ENCODE measurements around the gene CUZD1. TPM values are rescaled to one million over a fixed set of nuclear protein-coding genes. Genes with fewer than 3 reads are reported as not detected.

CUZD1 gene
- total RNA-seq, 1 experiment from 2014 or later, result 2.1 TPM

DNA sequence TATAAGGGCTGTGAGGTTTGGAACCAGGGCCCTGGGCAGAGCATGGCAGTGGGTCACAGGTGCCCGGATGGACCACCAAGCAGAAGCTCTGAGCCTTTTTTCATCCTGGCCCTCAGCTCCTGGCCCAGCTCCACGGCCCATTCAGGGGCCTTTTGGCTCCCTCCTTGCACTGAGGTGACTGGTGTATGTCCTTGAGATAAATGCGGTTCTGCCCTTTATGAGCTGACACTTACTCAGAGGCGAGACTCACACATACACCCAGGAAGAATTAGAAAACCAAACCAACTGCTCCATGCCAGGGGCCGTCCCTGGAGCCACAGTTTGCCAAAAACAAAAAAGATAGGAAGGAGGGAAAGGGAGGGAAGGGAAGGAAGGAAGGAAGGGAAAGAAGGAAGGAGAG lies 49.7 kb downstream of the CUZD1 start:
- intact Hi-C loops (cut with micrococcal nuclease; ENCODE audit: unreplicated experiment), result no loop called here
- no peak overlapping the region for H3K27ac ChIP-seq (ENCODE audit: low read depth, low read length, poor library complexity, severe bottlenecking)
- CTCF ChIA-PET, result no interaction called here

DNA sequence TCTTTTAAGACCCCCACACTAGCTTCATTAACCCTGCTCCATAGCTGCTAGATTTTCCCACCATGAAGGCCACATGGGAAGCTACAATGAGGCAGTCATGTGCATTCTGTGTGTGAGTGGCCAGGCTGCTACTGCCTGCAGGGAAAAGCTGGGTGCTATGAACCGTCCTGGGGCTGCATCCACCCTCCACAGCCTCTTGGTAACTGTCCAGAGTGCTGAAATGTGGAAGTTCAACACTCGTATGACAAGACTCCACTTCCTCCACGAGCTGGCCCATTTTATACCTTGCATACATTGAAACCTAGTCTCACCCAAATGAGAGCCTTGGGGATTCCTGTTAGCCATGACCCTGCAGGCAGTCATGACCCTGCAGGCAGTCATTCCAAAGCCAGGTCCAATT lies 59.4 kb downstream of the CUZD1 start:
- Histone ChIP-seq H3K27ac (ENCODE audit: low read depth, low read length, poor library complexity, severe bottlenecking) (no peak overlapping the region), H3K4me3 (ENCODE audit: low read depth, low read length, poor library complexity, severe bottlenecking) (no peak overlapping the region), H3K4me1 (ENCODE audit: insufficient read depth, low read length, poor library complexity, severe bottlenecking) (no peaks in the 10 kb centered on the region), H3K9me3 (ENCODE audit: low read depth, low read length, poor library complexity, severe bottlenecking) (no peaks in the 10 kb centered on the region), H3K36me3 (ENCODE audit: insufficient read depth, low read length, poor library complexity, severe bottlenecking) (no peaks in the 10 kb centered on the region), H3K27me3 (replicated peaks; ENCODE audit: insufficient read depth, low read depth, low read length, poor library complexity) (peaks cover 2% of the 10 kb centered on the region)
- TF ChIP-seq, protein P1, sequence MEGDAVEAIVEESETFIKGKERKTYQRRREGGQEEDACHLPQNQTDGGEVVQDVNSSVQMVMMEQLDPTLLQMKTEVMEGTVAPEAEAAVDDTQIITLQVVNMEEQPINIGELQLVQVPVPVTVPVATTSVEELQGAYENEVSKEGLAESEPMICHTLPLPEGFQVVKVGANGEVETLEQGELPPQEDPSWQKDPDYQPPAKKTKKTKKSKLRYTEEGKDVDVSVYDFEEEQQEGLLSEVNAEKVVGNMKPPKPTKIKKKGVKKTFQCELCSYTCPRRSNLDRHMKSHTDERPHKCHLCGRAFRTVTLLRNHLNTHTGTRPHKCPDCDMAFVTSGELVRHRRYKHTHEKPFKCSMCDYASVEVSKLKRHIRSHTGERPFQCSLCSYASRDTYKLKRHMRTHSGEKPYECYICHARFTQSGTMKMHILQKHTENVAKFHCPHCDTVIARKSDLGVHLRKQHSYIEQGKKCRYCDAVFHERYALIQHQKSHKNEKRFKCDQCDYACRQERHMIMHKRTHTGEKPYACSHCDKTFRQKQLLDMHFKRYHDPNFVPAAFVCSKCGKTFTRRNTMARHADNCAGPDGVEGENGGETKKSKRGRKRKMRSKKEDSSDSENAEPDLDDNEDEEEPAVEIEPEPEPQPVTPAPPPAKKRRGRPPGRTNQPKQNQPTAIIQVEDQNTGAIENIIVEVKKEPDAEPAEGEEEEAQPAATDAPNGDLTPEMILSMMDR (conservative IDR thresholded peaks at IDR 0.05; ENCODE audit: low read depth, low read length), result no peak
- TF ChIP-seq EZH2 (IDR thresholded peaks at IDR 0.05; ENCODE audit: borderline replicate concordance, low read depth, low read length, poor library complexity, severe bottlenecking), result no peak
- DNase-seq (ENCODE audit: low spot score), result peak; percentile 50
- POLR2A ChIA-PET (ENCODE audit: low non-redundant PET), result no interaction called here
- intact Hi-C loops (cut with micrococcal nuclease; ENCODE audit: unreplicated experiment), result no loop called here
- no TSS peak for BruUV-seq (replicated peaks)
- CTCF ChIA-PET, result no interaction called here

More for the DNA sequence above, 49.7 kb downstream of the CUZD1 start:
- BruUV-seq (replicated peaks), result no TSS peak
- POLR2A ChIA-PET (ENCODE audit: low non-redundant PET), result no interaction called here
- no peaks in the 10 kb centered on the region for H3K4me1 ChIP-seq (ENCODE audit: insufficient read depth, low read length, poor library complexity, severe bottlenecking)
- TF ChIP-seq EZH2 (IDR thresholded peaks at IDR 0.05; ENCODE audit: borderline replicate concordance, low read depth, low read length, poor library complexity, severe bottlenecking), result no peak
- TF ChIP-seq, protein P1 (conservative IDR thresholded peaks at IDR 0.05; ENCODE audit: low read depth, low read length), result no peak
- H3K27me3 ChIP-seq (replicated peaks; ENCODE audit: insufficient read depth, low read depth, low read length, poor library complexity), result peaks cover 50% of the 10 kb centered on the region
- H3K36me3 ChIP-seq (ENCODE audit: insufficient read depth, low read length, poor library complexity, severe bottlenecking), result no peaks in the 10 kb centered on the region
- no peak overlapping the region for H3K4me3 ChIP-seq (ENCODE audit: low read depth, low read length, poor library complexity, severe bottlenecking)
- H3K9me3 ChIP-seq (ENCODE audit: low read depth, low read length, poor library complexity, severe bottlenecking), result no peaks in the 10 kb centered on the region
- DNase-seq (ENCODE audit: low spot score), result no peak

DNA sequence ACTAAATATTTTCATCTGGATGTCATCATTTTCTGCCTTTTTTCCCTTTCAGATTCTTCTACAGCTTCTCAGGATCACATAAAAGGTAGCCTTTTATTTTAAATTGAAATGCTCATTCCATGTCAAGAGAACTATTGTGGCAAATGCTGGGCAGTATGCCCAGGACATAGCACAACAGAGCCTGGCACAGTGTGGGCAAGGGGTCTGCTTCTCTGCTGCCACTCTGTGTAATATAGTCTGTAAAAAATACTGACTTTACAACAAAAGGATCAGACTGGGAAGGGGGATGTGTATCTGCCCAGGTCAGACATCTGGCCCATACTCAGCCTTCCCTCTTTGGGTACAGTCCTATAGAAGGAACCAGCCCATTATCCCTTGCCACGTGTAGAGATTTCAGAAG lies 62.7 kb downstream of the CUZD1 start:
- DNase-seq (ENCODE audit: low spot score), result no peak
- Histone ChIP-seq H3K9me3 (ENCODE audit: low read depth, low read length, poor library complexity, severe bottlenecking) (no peaks in the 10 kb centered on the region), H3K36me3 (ENCODE audit: insufficient read depth, low read length, poor library complexity, severe bottlenecking) (no peaks in the 10 kb centered on the region), H3K27ac (ENCODE audit: low read depth, low read length, poor library complexity, severe bottlenecking) (no peak overlapping the region), H3K4me3 (ENCODE audit: low read depth, low read length, poor library complexity, severe bottlenecking) (no peak overlapping the region), H3K27me3 (replicated peaks; ENCODE audit: insufficient read depth, low read depth, low read length, poor library complexity) (peaks cover 15% of the 10 kb centered on the region), H3K4me1 (ENCODE audit: insufficient read depth, low read length, poor library complexity, severe bottlenecking) (no peaks in the 10 kb centered on the region)
- no peak for TF ChIP-seq EZH2 (IDR thresholded peaks at IDR 0.05; ENCODE audit: borderline replicate concordance, low read depth, low read length, poor library complexity, severe bottlenecking)
- TF ChIP-seq, protein P1 (conservative IDR thresholded peaks at IDR 0.05; ENCODE audit: low read depth, low read length), result no peak
- POLR2A ChIA-PET (ENCODE audit: low non-redundant PET), result no interaction called here
- no TSS peak for BruUV-seq (replicated peaks)
- intact Hi-C loops (cut with micrococcal nuclease; ENCODE audit: unreplicated experiment), result no loop called here
- CTCF ChIA-PET, result no interaction called here

Other genes with a start within 250 kb of the CUZD1 start
- gene C10orf120, start 146.0 kb downstream of the CUZD1 start, total RNA-seq (2021), result not detected in 2 replicates
- 7.0 and 8.0 TPM in 2 replicates for gene FAM24B, start 33.7 kb upstream of the CUZD1 start, total RNA-seq (2021)
- not detected in 2 replicates for gene FAM24A, start 64.8 kb upstream of the CUZD1 start, total RNA-seq (2021)
- 14.2 and 17.7 TPM in 2 replicates for gene C10orf88, start 108.4 kb upstream of the CUZD1 start, total RNA-seq (2021)
- 4.5 and 5.7 TPM in 2 replicates for gene PSTK, start 134.5 kb upstream of the CUZD1 start, total RNA-seq (2021)
- 13.8 and 14.4 TPM in 2 replicates for gene IKZF5, start 162.9 kb upstream of the CUZD1 start, total RNA-seq (2021)
- 20.4 and 27.8 TPM in 2 replicates for gene ACADSB, start 163.1 kb upstream of the CUZD1 start, total RNA-seq (2021)